Pancreas (tissue), 10 donors: ENCODE data around the gene GDAP2. TPM values are rescaled to one million over a fixed set of nuclear protein-coding genes. Genes with fewer than 3 reads are reported as not detected.

ENCODE experiments used
- ATAC-seq, 4 donors: fragments of 200-7000 bp; cut with Tn5 transposase; one replicate each; pipeline versions ENCODE4 v1.8.0 to v1.9.1; 2020; ENCODE audit warnings: mild to moderate bottlenecking in 4 of 4, moderate library complexity in 4 of 4
- DNase-seq, 6 donors: peaks; one replicate each; pipeline ENCODE4 v3.0.0-alpha.2; 2020
- FAIRE-seq: peaks from 2 replicates; lab custom pipeline; 2012; peaks lifted over from hg19 to GRCh38; lab: Jason Lieb, UNC
- H3K27ac ChIP-seq, 4 donors: fragments of 200-600 bp; sonication (generic); 1 replicate in 3 of 4; 2 replicates in 1 of 4; pipeline versions ENCODE4 v1.5.0 to v1.8.0; 2020
- H3K27me3 ChIP-seq, 4 donors: fragments of 200-600 bp; one replicate each; pipeline ENCODE4 v1.8.0; 2021
- H3K36me3 ChIP-seq, 3 donors: fragments of 200-600 bp; sonication (generic) in 1 of 3; one replicate each; pipeline versions ENCODE4 v1.5.0 to v1.8.0; 2020 to 2021
- H3K4me1 ChIP-seq, 3 donors: fragments of 200-600 bp; one replicate each; pipeline ENCODE4 v1.8.0; 2021
- H3K4me3 ChIP-seq, 4 donors: fragments of 200-600 bp; sonication (generic) in 2 of 4; one replicate each; pipeline versions ENCODE4 v1.5.0 to v1.8.0; 2020 to 2021
- H3K9me3 ChIP-seq, 4 donors: fragments of 200-600 bp; one replicate each; pipeline ENCODE4 v1.8.0; 2021
- CTCF ChIP-seq, 4 donors: fragments of 200-600 bp; sonication (generic) in 3 of 4; IDR thresholded peaks; one replicate each; pipeline versions ENCODE4 v1.5.0 to v1.8.0; 2021; ENCODE audit warnings: antibody characterized with exemption in 4 of 4
- WGBS, 2 donors: extraction: QIAGEN DNeasy Blood & Tissue Kit; methylation state at CpG; one replicate each; pipeline ENCODE4 v1.1.7; 2013; 5-methylcytosine and 5-hydroxymethylcytosine counted together
- intact Hi-C, 3 donors: fragments of 100-400 bp; cut with DNase I; formaldehyde crosslinking; loops; one replicate each; pipeline versions ENCODE4 v1.11.1 to v1.14.2; 2022
- polyA plus RNA-seq, 2 donors: library from polyadenylated mRNA; stranded (reverse); fragments of 200-250 nt; gene quantifications; one replicate each; pipeline ENCODE4 v1.2.3, GENCODE V29; 2013
- total RNA-seq, 6 donors: library from RNA; stranded (reverse); fragmentation: NEBNext Ultra II Directional in 4 of 6; extraction: Animal tissue kit (Norgen Biotek cat#: 25700) in 4 of 6; gene quantifications; one replicate each; pipeline versions ENCODE4 v1.2.1 to v1.2.4, GENCODE V29; 2021 to 2023
- donor health status: healthy with polysubstance abuse.
- donor health status: DM: no; HTN: no; CAD: no; lungs with moderate emphysema.
- donor health status: DM: no; HTN: no; CAD: no.
- donor health status: control.
- donor health status: control.
- donor health status: Bipolar disorder and iron deficiency.
- donor health status: DM: yes; HTN: yes; CAD: no.
- donor health status: DM: no; HTN: no; CAD: no.
- donor health status: DM: no; HTN: no; CAD: no.
- donor health status: DM: yes; HTN: yes; CAD: no.

GDAP2 gene
- total and polyA plus RNA-seq, 8 donors, result 2.0 to 24.1 (median 14.7) TPM

DNA sequence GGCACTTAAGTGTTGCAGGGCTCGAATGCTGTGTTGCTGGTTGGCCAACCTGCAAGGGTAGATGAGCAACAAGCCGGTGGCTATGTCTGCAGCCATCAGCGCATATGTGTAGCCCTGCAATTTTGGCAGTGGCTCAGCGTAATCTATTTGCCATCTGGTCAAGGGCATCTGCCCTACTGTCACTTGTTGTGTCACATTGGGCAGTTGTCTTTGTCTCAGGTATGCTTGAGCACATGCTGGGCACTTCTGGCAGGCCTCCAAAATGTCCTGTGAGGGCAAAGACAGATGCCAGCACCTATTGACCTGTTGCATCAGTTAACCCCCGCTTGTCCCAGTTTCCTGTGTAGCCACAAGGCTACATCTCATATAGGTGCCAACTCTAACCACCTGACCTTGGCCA is 111.8 kb downstream of the GDAP2 start:
- H3K27me3 ChIP-seq, result no peaks in the 10 kb centered on the region
- no peaks in the 10 kb centered on the region for H3K4me1 ChIP-seq
- no peak for DNase-seq
- WGBS, 2 donors, result 83 to 89% methylated on average over 5 of the region's 5 CpGs
- ATAC-seq, result no peak
- no peaks in the 10 kb centered on the region for H3K9me3 ChIP-seq
- intact Hi-C loops, result loop anchor here in 1 of 3 donors (10.0 kb wide), 1 partner anchor 77 kb away; no protein-coding TSS in a partner anchor
- FAIRE-seq, result no peak
- no peak for TF ChIP-seq CTCF (IDR thresholded peaks at IDR 0.05)
- H3K27ac ChIP-seq, result no peak overlapping the region
- no peaks in the 10 kb centered on the region for H3K36me3 ChIP-seq
- no peak overlapping the region for H3K4me3 ChIP-seq

- Histone ChIP-seq H3K27ac (no peak overlapping the region), H3K4me1 (no peaks in the 10 kb centered on the region), H3K9me3 (no peaks in the 10 kb centered on the region), H3K4me3 (no peak overlapping the region), H3K27me3 (no peaks in the 10 kb centered on the region), H3K36me3 (no peaks in the 10 kb centered on the region)
- FAIRE-seq (no peak), DNase-seq (no peak), ATAC-seq (peak in 1 of 4 donors; percentile 29)
- intact Hi-C loops, result loop anchor here in 1 of 3 donors (10.0 kb wide), 1 partner anchor 79 kb away; no protein-coding TSS in a partner anchor
- 70 to 90% methylated on average over 9 of the region's 9 CpGs for WGBS, 2 donors
- no peak for TF ChIP-seq CTCF (IDR thresholded peaks at IDR 0.05)
Observed at GRCh38 chr1:117815926-117816325, 113.5 kb downstream of the GDAP2 start.

- no peak for TF ChIP-seq CTCF (IDR thresholded peaks at IDR 0.05)
- no peak for DNase-seq
- ATAC-seq, result no peak
- H3K36me3 ChIP-seq, result no peaks in the 10 kb centered on the region
- no peaks in the 10 kb centered on the region for H3K27me3 ChIP-seq
- H3K4me1 ChIP-seq, result no peaks in the 10 kb centered on the region
- no peak overlapping the region for H3K27ac ChIP-seq
- intact Hi-C loops, result loop anchor here in 1 of 3 donors (10.0 kb wide), 1 partner anchor 80 kb away; no protein-coding TSS in a partner anchor
- H3K9me3 ChIP-seq, result no peaks in the 10 kb centered on the region
- WGBS, 2 donors, result 84 to 89% methylated on average over 6 of the region's 6 CpGs
- H3K4me3 ChIP-seq, result no peak overlapping the region
- FAIRE-seq, result no peak
Observed at GRCh38 chr1:117814856-117815797, 114.3 kb downstream of the GDAP2 start.

Other genes starting within 250 kb of the GDAP2 start
- 10 to 100 TPM in 4 of 6 donors, 1 to 10 TPM in 2; 8.2 to 18.8 (median 15.9) TPM for gene WDR3, start 118 bp upstream of the GDAP2 start, total RNA-seq
- 1 to 10 TPM; 1.5 to 2.8 TPM for gene WDR3, start 118 bp upstream of the GDAP2 start, polyA plus RNA-seq